GM12892 (cell line): ENCODE results near the gene OAS2.

Experiments
- DNase-seq: peaks from one replicate; pipeline ENCODE4 v3.0.0; 2011; ENCODE audit not compliant: insufficient read length
- FAIRE-seq: peaks from 2 replicates; lab custom pipeline; 2011; peaks lifted over from hg19 to GRCh38; lab: Jason Lieb, UNC
- POLR2A ChIP-seq: IDR thresholded peaks from 2 replicates; pipeline ENCODE4 v1.6.1; 2011; ENCODE audit warnings: low read depth, low read length, control low read depth
- POLR2AphosphoS5 ChIP-seq: IDR thresholded peaks from 2 replicates; pipeline ENCODE4 v1.6.1; 2011; ENCODE audit warnings: low read depth, low read length, control low read depth
- TAF1 ChIP-seq: IDR thresholded peaks from 2 replicates; pipeline ENCODE4 v1.6.1; 2011; ENCODE audit warnings: low read depth, mild to moderate bottlenecking, control low read depth, low read length, borderline replicate concordance

OAS2 gene

GRCh38 chr12:113057565-113058485 lies 79.5 kb downstream of the OAS2 start:
- FAIRE-seq (no peak), DNase-seq (no peak)
- TF ChIP-seq POLR2AphosphoS5 (no peak), TAF1 (no peak), POLR2A (no peak)

DNA sequence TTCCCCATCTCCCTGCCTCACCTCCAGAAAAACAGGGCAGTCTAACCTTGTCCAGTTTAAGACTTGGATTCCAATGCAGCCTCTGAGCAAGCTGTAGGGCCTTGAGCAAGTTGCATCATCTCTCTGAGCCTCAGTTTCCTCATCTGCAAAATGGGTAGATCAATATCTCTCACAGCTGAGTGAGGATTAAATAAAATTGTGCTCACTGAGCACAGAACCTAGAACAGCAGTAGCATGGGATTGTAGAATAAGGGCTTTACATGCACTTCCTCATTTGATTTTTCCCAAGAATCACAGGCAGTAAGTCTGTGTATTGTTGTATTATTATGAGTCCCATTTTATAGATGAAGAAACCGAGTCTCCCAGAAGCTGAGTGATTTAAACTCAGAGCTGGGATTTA lies 80.2 kb downstream of the OAS2 start:
- DNase-seq = no peak
- FAIRE-seq = no peak
- TF ChIP-seq POLR2AphosphoS5 (no peak), POLR2A (no peak), TAF1 (no peak)

GRCh38 chr12:113059071-113059595 lies 80.8 kb downstream of the OAS2 start:
- no peak for FAIRE-seq
- no peak for DNase-seq
- no peak for TF ChIP-seq TAF1
- no peak for TF ChIP-seq POLR2A
- no peak for TF ChIP-seq POLR2AphosphoS5

DNA sequence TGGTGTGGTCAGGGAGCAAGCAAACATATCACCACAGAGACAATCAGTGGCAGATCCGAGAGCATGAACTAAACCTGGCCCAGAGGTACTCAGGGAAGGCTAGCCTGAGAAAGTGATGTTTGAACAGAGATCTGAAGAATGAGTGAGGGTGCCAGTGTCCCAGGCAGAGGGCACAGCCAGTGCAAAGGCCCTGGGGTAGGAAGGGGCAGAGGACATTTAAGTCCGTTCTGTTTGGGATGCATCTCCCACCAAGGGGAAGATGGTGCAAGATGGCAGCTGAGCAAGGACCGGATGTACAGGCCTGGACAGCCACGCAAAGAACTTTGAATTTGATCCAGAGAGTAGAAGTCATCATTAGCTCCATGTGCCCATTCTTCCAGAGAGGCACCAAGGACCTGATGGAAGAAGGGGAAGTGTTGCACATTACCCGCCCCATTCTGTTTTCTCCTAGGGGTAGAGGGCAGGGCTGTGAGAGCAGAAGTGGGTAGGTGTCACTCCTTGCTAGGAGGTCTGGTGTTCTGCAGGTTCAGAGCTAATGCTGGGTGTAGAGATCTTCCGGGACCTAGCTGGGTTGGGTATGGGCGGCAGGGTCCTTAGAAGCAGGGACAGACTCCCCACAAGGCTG lies 82.1 kb downstream of the OAS2 start:
- no peak for TF ChIP-seq TAF1
- TF ChIP-seq POLR2AphosphoS5 = no peak
- no peak for TF ChIP-seq POLR2A
- FAIRE-seq (no peak), DNase-seq (no peak)

GRCh38 chr12:113061061-113061694 lies 82.9 kb downstream of the OAS2 start:
- DNase-seq (no peak), FAIRE-seq (peak; percentile 42)
- TF ChIP-seq POLR2A = no peak
